Stimulated activated CD4-positive, alpha-beta T cell treated with anti-CD3 and anti-CD28 coated beads, Interleukin-15, amount 100 ng/mL, for 48 hours (primary cell): ENCODE results near the gene ZNF227.
"Not testable (repeated sequence)": the region's sequence is repeated elsewhere in the genome, so short reads cannot be mapped to it uniquely, and the experiment has no call there.

Source experiments
- DNase-seq, 2 donors: peaks; one replicate each; pipeline ENCODE4 v3.0.0-alpha.2; 2020; ENCODE audit warnings: low read depth in 2 of 2

Gene ZNF227

GRCh38 chr19:44236384-44236783 is 24.1 kb downstream of the ZNF227 start:
- DNase-seq, result no peak

GRCh38 chr19:44252332-44252731 is 40.0 kb downstream of the ZNF227 start:
- DNase-seq, result not testable (repeated sequence)

- not testable (repeated sequence) for DNase-seq
Measured at GRCh38 chr19:44253392-44253791, 41.1 kb downstream of the ZNF227 start.

- DNase-seq, result no peak
Measured at GRCh38 chr19:44254496-44254895, 42.2 kb downstream of the ZNF227 start.

GRCh38 chr19:44255705-44256411 is 43.5 kb downstream of the ZNF227 start:
- DNase-seq, result no peak

GRCh38 chr19:44258136-44258535 is 45.8 kb downstream of the ZNF227 start:
- DNase-seq, result no peak

GRCh38 chr19:44258835-44259413 is 46.6 kb downstream of the ZNF227 start:
- no peak for DNase-seq

GRCh38 chr19:44260343-44260681 is 48.0 kb downstream of the ZNF227 start:
- DNase-seq, result no peak

GRCh38 chr19:44260695-44261446 is 48.5 kb downstream of the ZNF227 start:
- no peak for DNase-seq

- no peak for DNase-seq
Measured at GRCh38 chr19:44277331-44277730, 65.0 kb downstream of the ZNF227 start.

- DNase-seq, result no peak
Measured at GRCh38 chr19:44278181-44278690, 65.9 kb downstream of the ZNF227 start.

GRCh38 chr19:44280916-44281315 is 68.6 kb downstream of the ZNF227 start:
- DNase-seq, result no peak

- DNase-seq, result no peak
Measured at GRCh38 chr19:44282846-44283245, 70.5 kb downstream of the ZNF227 start.

GRCh38 chr19:44284968-44285367 is 72.6 kb downstream of the ZNF227 start:
- no peak for DNase-seq
